ENCODE measurements around the gene TAS2R14. TPM values are rescaled to one million over a fixed set of nuclear protein-coding genes. Genes with fewer than 3 reads are reported as not detected.

Gene TAS2R14
- total RNA-seq, 2 experiments from 2014 or later = 2.1 to 2.9 TPM

DNA sequence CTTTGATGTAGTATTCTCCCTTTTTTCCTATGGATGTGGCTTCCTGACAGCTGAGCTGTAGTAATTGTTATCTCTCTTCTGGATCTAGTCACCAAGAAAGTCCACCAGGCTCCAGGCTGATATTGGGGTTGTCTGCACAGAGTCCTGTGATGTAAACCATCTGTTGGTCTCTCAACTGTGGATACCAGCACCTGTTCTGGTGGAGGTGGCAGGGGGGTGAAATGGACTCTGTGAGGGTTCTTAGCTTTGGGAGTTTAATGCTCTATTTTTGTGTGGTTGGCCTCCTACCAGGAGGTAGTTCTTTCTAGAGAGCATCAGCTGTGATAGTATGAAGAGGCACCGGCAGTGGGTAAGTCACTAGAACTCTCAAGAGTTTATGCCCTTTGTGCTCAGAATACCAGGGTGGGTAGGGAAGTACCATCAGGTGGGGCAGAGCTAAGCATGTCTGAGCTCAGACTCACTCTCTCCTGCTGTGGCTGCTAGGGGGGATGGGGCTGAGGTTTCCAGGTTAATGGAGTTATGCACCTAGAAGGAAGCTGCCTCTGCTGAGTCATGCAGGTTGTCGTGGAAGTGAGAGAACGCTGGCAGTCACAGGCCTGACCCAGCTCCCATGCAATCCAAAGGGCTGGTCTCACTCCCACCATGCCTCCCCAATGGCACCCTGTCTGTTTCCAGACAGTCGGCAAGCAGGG lies 3.0 kb upstream of the TAS2R14 start:
- peaks cover 12% of the 10 kb centered on the region for H3K36me3 Mint-ChIP-seq (ENCODE audit: low read depth)
- H3K4me3 Mint-ChIP-seq = no peak overlapping the region
- H3K9me3 Mint-ChIP-seq = peaks cover 15% of the 10 kb centered on the region
- H3K27ac Mint-ChIP-seq = no peak overlapping the region
- DNase-seq = no peak
- POLR2A ChIA-PET = no interaction called here
- no peaks in the 10 kb centered on the region for H3K27me3 Mint-ChIP-seq
- peaks cover 16% of the 10 kb centered on the region for H3K4me1 Mint-ChIP-seq
- CTCF ChIA-PET = interaction anchor here (0.6 kb wide), 1 partner anchor 274 kb away, joined by 3 read pairs; no protein-coding TSS in a partner anchor

DNA sequence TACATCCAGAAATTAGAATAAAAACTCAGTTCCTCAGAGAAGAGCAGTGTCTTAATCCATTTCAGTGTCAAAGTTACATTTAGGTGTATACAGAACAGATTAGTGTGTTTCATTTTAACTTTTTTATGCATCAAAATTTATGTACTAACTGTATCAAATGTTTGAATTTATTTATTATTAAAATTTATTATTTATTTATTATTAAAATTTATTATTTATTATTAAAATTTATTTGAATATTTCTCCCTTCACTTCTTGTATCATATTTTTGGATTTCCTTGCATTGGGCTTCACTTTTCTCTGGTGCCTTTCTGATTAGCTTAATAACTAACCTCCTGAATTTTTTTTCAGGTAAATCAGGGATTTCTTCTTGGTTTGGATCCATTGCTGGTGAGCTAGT lies 2.3 kb upstream of the TAS2R14 start:
- peaks cover 16% of the 10 kb centered on the region for H3K4me1 Mint-ChIP-seq
- H3K4me3 Mint-ChIP-seq = no peak overlapping the region
- DNase-seq = no peak
- CTCF ChIA-PET = no interaction called here
- H3K27me3 Mint-ChIP-seq = no peaks in the 10 kb centered on the region
- H3K27ac Mint-ChIP-seq = no peak overlapping the region
- peaks cover 10% of the 10 kb centered on the region for H3K9me3 Mint-ChIP-seq
- POLR2A ChIA-PET = no interaction called here
- H3K36me3 Mint-ChIP-seq (ENCODE audit: low read depth) = peaks cover 7% of the 10 kb centered on the region

DNA sequence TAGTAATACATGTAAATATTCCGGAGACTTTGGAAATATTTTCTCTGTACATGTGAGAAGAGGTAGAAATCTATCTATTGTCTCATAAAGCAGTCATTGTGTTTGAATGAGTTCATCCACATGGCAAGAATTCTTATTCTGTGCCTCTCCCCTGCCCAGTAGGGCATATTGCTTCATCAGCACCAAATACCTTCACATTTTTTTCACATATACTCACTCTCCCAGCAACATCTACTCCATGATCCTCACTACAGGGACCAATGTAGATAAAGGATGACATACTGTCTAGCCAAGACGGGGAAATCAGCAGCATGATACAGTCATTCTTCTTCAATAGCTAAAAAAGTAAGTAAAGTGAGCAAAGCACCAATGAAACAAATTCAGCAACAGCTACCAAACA lies 1.3 kb upstream of the TAS2R14 start:
- no peak overlapping the region for H3K27ac Mint-ChIP-seq
- no peaks in the 10 kb centered on the region for H3K27me3 Mint-ChIP-seq
- peaks cover 4% of the 10 kb centered on the region for H3K36me3 Mint-ChIP-seq (ENCODE audit: low read depth)
- DNase-seq = no peak
- no peak overlapping the region for H3K4me3 Mint-ChIP-seq
- H3K9me3 Mint-ChIP-seq = peaks cover 6% of the 10 kb centered on the region
- ChIA-PET POLR2A (no interaction called here), CTCF (no interaction called here)
- peaks cover 16% of the 10 kb centered on the region for H3K4me1 Mint-ChIP-seq

DNA sequence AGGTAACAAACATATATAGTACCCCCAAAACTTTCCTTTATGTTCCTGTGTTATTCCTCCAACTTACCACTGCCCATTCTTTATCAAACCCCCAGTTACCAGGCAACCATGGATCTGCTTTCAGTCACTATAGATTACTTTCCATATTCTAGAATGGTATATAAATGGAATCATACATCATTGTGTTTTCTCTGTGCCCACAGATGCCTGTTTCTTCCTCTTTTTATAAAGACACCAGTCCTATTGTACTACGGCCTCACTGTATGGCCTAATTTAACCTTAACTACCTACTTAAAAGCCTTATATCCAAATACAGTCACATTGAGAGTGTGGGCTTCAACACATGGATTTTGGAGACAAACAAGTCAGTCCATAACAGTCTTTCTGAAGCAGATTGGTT lies 2.6 kb downstream of the TAS2R14 start:
- CTCF ChIA-PET = interaction anchor here (0.6 kb wide), 1 partner anchor 257 kb away, joined by 3 read pairs; no protein-coding TSS in a partner anchor
- H3K27ac Mint-ChIP-seq = no peak overlapping the region

DNA sequence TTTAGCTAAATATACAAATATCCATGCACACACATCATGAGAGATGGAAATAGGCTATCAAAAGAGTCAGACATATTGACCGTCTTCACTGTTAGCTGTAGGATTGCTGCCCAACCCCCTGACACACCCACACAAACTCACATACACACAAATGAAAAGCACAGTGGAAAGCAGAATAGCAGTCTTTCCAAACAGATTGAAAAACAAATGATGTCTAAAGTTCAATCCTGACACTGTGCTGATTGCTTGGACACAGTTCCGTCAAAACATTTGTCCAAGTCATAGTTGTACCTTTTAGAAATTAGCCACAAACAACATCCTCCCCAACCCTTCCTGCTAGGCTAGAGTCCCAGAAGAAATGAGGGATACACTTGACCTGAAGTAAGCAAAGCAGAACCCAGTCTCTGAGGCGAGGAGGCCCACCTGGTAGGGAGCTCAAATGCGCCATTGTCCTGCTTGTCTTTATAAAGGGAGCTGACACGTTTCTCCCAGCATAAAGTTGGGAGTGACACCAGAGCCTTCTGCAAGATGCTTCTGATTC lies 10.2 kb downstream of the TAS2R14 start, which contains the start of gene PRH2:
TSS of gene PRH2 (plus strand) at position 491 of the 541 bp plus-strand sequence. CDS start at position 529, 38 bp downstream.
- no peak within 1 kb of the TSS for H3K27ac Mint-ChIP-seq
- H3K36me3 Mint-ChIP-seq (ENCODE audit: low read depth) = no peaks in the 10 kb centered on the region
- H3K9me3 Mint-ChIP-seq = no peaks in the 10 kb centered on the region
- DNase-seq = no peak
- POLR2A ChIA-PET = no interaction called here
- CTCF ChIA-PET = no interaction called here
- no peaks in the 10 kb centered on the region for H3K27me3 Mint-ChIP-seq
- H3K4me1 Mint-ChIP-seq = no peaks in the 10 kb centered on the region
- H3K4me3 Mint-ChIP-seq = no peak within 1 kb of the TSS

More for the DNA sequence above, 2.6 kb downstream of the TAS2R14 start:
- H3K27me3 Mint-ChIP-seq = no peaks in the 10 kb centered on the region
- POLR2A ChIA-PET = no interaction called here
- no peak overlapping the region for H3K4me3 Mint-ChIP-seq
- DNase-seq = no peak
- H3K36me3 Mint-ChIP-seq (ENCODE audit: low read depth) = no peaks in the 10 kb centered on the region
- H3K4me1 Mint-ChIP-seq = peaks cover 2% of the 10 kb centered on the region
- H3K9me3 Mint-ChIP-seq = no peaks in the 10 kb centered on the region

DNA sequence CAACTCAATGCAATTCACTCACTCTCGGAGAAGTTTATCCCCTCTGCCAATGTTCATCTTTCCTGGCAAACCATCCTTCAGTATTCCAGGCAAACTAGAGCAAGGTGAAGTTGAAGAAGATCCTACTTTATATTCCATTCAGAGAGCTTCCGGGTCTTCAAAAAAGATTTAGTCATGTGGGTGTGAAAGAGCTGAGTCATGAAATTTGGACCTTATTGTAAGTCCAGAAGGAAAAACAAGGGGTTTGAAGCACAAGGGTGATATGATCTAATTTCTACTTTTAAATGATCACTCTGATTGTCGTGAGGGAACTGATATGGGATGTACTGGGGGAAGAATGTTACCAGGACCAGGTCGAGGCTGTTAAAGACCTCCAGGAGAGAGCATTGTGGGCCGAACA lies 12.8 kb downstream of the TAS2R14 start:
- no peak overlapping the region for H3K27ac Mint-ChIP-seq
- ChIA-PET POLR2A (interaction anchor here (0.6 kb wide), 1 partner anchor 283 kb away, joined by 4 read pairs; no protein-coding TSS in a partner anchor), CTCF (no interaction called here)

DNA sequence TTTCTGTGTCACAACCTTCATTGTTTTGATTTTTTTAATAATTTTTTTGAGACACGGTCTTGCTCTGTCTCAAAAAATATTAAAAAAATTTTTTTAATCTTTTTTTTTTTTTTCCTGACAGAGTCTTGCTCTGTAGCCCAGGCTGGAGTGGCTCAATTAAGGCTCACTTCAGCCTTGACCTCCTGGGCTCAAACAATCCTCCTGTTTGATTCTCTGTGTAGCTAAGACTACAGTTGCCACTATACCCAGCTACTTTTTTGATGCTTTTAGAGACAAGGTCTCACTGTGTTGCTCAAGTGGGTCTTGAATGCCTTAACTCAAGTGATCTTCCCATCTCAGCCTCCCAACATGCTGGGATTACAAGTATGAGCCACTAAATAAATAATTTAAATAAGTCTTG lies 19.3 kb downstream of the TAS2R14 start:
- Mint-ChIP-seq H3K4me3 (no peak overlapping the region), H3K4me1 (no peaks in the 10 kb centered on the region), H3K9me3 (no peaks in the 10 kb centered on the region), H3K36me3 (ENCODE audit: low read depth) (no peaks in the 10 kb centered on the region), H3K27me3 (no peaks in the 10 kb centered on the region), H3K27ac (no peak overlapping the region)
- POLR2A ChIA-PET = no interaction called here
- DNase-seq = no peak
- CTCF ChIA-PET = no interaction called here

More for the DNA sequence above, 12.8 kb downstream of the TAS2R14 start:
- no peaks in the 10 kb centered on the region for H3K27me3 Mint-ChIP-seq
- H3K4me1 Mint-ChIP-seq = no peaks in the 10 kb centered on the region
- DNase-seq = no peak
- H3K9me3 Mint-ChIP-seq = no peaks in the 10 kb centered on the region
- H3K4me3 Mint-ChIP-seq = no peak overlapping the region
- H3K36me3 Mint-ChIP-seq (ENCODE audit: low read depth) = no peaks in the 10 kb centered on the region

DNA sequence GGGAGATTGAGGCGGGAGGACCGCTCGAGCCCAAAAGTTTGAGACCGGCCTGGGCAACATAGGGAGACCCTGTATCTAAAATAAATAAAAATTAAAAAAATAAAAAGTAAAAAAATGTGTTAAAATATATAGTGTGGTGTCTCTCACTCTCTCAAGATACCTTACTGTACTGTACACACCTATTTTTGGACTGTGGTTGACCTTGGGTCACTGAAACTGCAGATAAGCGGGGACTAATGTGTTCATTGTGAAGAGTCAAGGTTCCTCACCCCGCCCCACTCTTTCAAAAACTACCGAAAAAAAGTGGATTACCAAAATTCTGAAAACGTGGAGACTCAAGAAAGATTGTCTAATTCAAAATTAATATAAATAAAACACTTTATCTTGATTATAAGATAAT lies 28.7 kb downstream of the TAS2R14 start:
- ChIA-PET POLR2A (no interaction called here), CTCF (no interaction called here)
- Mint-ChIP-seq H3K27me3 (no peaks in the 10 kb centered on the region), H3K27ac (no peak overlapping the region), H3K4me3 (no peak overlapping the region), H3K4me1 (no peaks in the 10 kb centered on the region), H3K36me3 (ENCODE audit: low read depth) (peaks cover 2% of the 10 kb centered on the region), H3K9me3 (peaks cover 5% of the 10 kb centered on the region)
- no peak for DNase-seq

DNA sequence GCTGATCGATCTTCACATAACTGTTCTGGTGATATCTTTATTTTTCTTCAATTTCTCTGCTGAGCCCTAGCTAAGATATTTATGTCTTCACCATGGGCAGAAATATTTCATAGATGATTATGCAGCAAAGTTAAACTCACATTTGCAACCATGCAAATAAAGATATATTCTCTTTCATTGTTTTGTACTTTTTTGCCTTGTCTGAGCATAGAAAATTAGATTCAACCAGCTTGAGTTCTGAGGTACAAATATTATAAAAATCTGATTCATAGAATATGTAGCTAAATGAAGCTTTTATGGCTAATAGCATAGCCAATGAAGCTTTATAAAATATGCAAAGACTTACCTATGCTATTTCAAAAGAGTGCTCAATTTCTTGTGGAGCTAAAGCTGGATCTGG lies 29.6 kb downstream of the TAS2R14 start, which contains the start of gene TAS2R13:
TSS of gene TAS2R13 (minus strand) at position 101 of the 400 bp plus-strand sequence. CDS start 264 bp downstream, outside the sequence.
- no peak within 1 kb of the TSS for H3K27ac Mint-ChIP-seq
- H3K4me1 Mint-ChIP-seq = no peaks in the 10 kb centered on the region
- no peaks in the 10 kb centered on the region for H3K27me3 Mint-ChIP-seq
- no peak for DNase-seq
- peaks cover 12% of the 10 kb centered on the region for H3K9me3 Mint-ChIP-seq
- CTCF ChIA-PET = no interaction called here
- H3K36me3 Mint-ChIP-seq (ENCODE audit: low read depth) = peaks cover 10% of the 10 kb centered on the region
- H3K4me3 Mint-ChIP-seq = no peak within 1 kb of the TSS
- POLR2A ChIA-PET = no interaction called here

DNA sequence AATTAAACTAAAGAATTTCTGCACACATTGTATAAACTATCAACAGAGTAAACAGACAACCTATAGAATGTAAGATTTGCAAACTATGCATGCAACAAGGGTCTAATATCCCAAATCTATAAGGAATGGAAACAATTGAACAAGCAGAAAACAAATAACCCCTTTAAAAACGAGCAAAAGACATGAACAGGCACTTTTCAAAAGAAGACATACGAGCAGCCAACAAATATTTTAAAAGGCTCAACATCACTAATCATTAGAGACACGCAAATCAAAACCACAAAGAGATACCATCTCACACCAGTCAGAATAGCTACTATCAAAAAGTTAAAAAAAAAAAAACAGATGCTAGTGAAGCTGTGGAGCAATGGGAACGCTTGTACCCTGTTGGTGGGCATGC lies 34.4 kb downstream of the TAS2R14 start:
- no peaks in the 10 kb centered on the region for H3K4me1 Mint-ChIP-seq
- no peaks in the 10 kb centered on the region for H3K27me3 Mint-ChIP-seq
- no peak overlapping the region for H3K27ac Mint-ChIP-seq
- DNase-seq = no peak
- no peak overlapping the region for H3K4me3 Mint-ChIP-seq
- peaks cover 17% of the 10 kb centered on the region for H3K36me3 Mint-ChIP-seq (ENCODE audit: low read depth)
- CTCF ChIA-PET = no interaction called here
- H3K9me3 Mint-ChIP-seq = peaks cover 35% of the 10 kb centered on the region
- POLR2A ChIA-PET = no interaction called here

DNA sequence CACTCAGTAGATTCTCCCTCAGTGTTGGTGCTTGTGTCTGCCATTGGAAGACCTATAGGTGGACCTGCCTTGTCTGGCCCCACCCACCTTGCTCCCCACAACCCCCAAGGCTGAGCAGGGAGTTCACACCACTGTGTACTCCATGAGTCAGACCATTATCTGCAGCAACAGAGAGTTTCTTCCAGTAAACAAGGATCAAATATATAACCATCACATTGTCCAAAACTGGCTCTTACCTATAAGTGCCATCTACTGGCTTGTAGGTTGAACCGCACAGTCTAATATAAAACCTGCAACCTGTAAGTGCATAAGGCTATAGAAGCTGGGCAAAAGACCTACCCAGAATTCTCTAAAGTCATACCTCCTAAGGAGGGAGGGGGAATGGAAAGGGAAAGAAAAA lies 37.6 kb downstream of the TAS2R14 start:
- H3K27ac Mint-ChIP-seq = no peak overlapping the region
- peaks cover 42% of the 10 kb centered on the region for H3K9me3 Mint-ChIP-seq
- H3K36me3 Mint-ChIP-seq (ENCODE audit: low read depth) = peaks cover 19% of the 10 kb centered on the region
- DNase-seq = no peak
- ChIA-PET POLR2A (no interaction called here), CTCF (no interaction called here)
- no peaks in the 10 kb centered on the region for H3K27me3 Mint-ChIP-seq
- H3K4me3 Mint-ChIP-seq = no peak overlapping the region
- no peaks in the 10 kb centered on the region for H3K4me1 Mint-ChIP-seq

DNA sequence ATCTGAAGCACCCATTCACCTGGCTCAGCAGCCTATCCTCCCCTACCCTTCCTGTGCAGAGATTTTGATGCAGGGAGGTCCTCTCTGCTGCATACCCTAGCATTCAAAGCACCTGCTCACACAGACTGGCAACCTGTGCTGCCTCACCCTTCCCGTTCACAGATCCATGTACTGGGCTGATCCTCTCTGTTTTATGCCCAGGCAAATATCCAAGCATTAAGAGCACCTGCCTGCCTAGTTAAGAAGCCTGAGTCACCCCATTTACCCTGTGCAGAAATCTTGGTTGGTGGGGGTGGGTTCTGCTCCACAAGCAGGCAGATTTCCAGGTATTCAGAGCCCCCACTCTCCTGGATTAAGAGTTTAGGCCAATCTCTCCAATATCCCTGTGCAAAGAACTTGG lies 38.1 kb downstream of the TAS2R14 start:
- Mint-ChIP-seq H3K27ac (no peak overlapping the region), H3K4me1 (no peaks in the 10 kb centered on the region), H3K4me3 (no peak overlapping the region), H3K27me3 (no peaks in the 10 kb centered on the region), H3K36me3 (ENCODE audit: low read depth) (peaks cover 19% of the 10 kb centered on the region), H3K9me3 (peaks cover 42% of the 10 kb centered on the region)
- POLR2A ChIA-PET = no interaction called here
- CTCF ChIA-PET = no interaction called here
- DNase-seq = no peak

DNA sequence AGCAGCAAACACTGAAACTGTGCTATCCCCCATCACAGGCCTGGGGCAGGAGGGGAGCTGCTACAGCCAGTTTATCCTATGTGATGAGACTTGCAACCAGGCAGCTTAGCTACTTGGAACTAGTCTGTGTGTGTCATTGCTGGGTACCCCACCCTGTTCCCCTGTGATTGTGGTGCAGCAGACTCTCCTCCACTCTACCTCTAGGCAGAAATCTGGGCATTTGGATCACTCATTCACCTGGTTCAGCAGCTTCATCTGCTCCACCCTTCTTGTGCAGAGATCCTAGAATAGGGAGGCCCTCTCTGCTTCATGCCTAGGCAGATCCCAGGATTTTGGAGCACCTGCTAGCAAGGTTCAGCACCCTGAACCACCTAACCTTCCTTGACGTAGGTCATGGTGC lies 38.5 kb downstream of the TAS2R14 start:
- Mint-ChIP-seq H3K9me3 (peaks cover 39% of the 10 kb centered on the region), H3K27me3 (no peaks in the 10 kb centered on the region), H3K36me3 (ENCODE audit: low read depth) (peaks cover 17% of the 10 kb centered on the region), H3K27ac (no peak overlapping the region), H3K4me1 (no peaks in the 10 kb centered on the region), H3K4me3 (no peak overlapping the region)
- ChIA-PET CTCF (no interaction called here), POLR2A (no interaction called here)
- no peak for DNase-seq

DNA sequence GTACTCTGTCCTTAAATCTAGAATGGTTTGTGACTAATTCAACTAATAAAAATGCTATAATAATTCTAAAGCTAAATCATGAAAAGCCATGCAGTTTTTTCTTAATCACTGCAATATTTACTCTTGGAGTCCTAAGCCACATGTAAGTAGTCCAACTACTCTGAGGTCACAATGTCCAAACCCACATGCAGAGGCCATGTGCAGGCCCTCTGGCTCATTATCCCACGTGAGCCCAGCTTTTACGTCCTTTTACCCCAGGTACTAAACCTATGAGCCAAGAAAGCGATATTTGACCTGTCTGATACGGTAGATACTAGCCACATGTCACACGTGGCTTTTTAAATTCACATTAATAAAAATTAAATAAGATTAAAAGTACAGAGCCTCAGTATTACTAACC lies 42.2 kb downstream of the TAS2R14 start:
- POLR2A ChIA-PET = no interaction called here
- CTCF ChIA-PET = no interaction called here
- H3K27ac Mint-ChIP-seq = no peak overlapping the region

More for the DNA sequence above, 42.2 kb downstream of the TAS2R14 start:
- Mint-ChIP-seq H3K4me1 (no peaks in the 10 kb centered on the region), H3K9me3 (peaks cover 13% of the 10 kb centered on the region), H3K27me3 (no peaks in the 10 kb centered on the region), H3K36me3 (ENCODE audit: low read depth) (peaks cover 9% of the 10 kb centered on the region), H3K4me3 (no peak overlapping the region)
- DNase-seq = no peak

Measured in activated CD4-positive, alpha-beta T cell treated with anti-CD3 and anti-CD28 coated beads, Interleukin-2, amount 10 ng/mL, durations not matched to agents 7 days and 5 days (primary cell).